Astrocyte of the cerebellum (primary cell): ENCODE data around the gene HMCES.

Experiments
- DNase-seq: peaks from one replicate; pipeline ENCODE4 v3.0.0-alpha.2; 2011; ENCODE audit warnings: low read depth
- H3K4me3 ChIP-seq: 2 replicates; pipeline ENCODE4 v1.5.1; 2011; ENCODE audit warnings: mild to moderate bottlenecking, low read depth, low read length, moderate library complexity
- CTCF ChIP-seq: IDR thresholded peaks from 2 replicates; pipeline ENCODE4 v1.5.1; 2012; ENCODE audit warnings: low read length, low read depth, moderate library complexity, mild to moderate bottlenecking; ENCODE audit errors: missing control alignments
- in situ Hi-C: cut with HindIII; loops from 2 replicates; pipeline ENCODE4 v1.10.0; 2017; ENCODE audit warnings: low sequenced_read_pairs

The HMCES gene

GRCh38 chr3:129278439-129278965 is at the start of gene HMCES:
TSS of gene HMCES (plus strand) at chr3:129278870. CDS start at chr3:129279733, 863 bp downstream.
- DNase-seq = peak; percentile 40
- no peak for TF ChIP-seq CTCF
- in situ Hi-C loops = no loop called here
- peak within 1 kb of the TSS; percentile 86 for H3K4me3 ChIP-seq

- DNase-seq = no peak
- H3K4me3 ChIP-seq = no peak overlapping the region
- TF ChIP-seq CTCF = no peak
- in situ Hi-C loops = no loop called here
Measured at GRCh38 chr3:129228891-129229585, 49.6 kb upstream of the HMCES start.

- H3K4me3 ChIP-seq = no peak overlapping the region
- in situ Hi-C loops = no loop called here
- DNase-seq = no peak
- TF ChIP-seq CTCF = no peak
Measured at GRCh38 chr3:129230311-129231019, 48.2 kb upstream of the HMCES start.

- TF ChIP-seq CTCF = no peak
- in situ Hi-C loops = no loop called here
- DNase-seq = no peak
- no peak overlapping the region for H3K4me3 ChIP-seq
Measured at GRCh38 chr3:129231331-129232119, 47.1 kb upstream of the HMCES start.

- TF ChIP-seq CTCF = no peak
- in situ Hi-C loops = no loop called here
- H3K4me3 ChIP-seq = no peak overlapping the region
- no peak for DNase-seq
Measured at GRCh38 chr3:129233538-129233937, 45.1 kb upstream of the HMCES start.

GRCh38 chr3:129234441-129234840 is 44.2 kb upstream of the HMCES start:
- no peak overlapping the region for H3K4me3 ChIP-seq
- TF ChIP-seq CTCF = no peak
- no peak for DNase-seq
- in situ Hi-C loops = no loop called here
